Epithelial cell of proximal tubule (primary cell): ENCODE results near the gene MAPRE3. TPM values are rescaled to one million over a fixed set of nuclear protein-coding genes. Genes with fewer than 3 reads are reported as not detected.
"Not testable (repeated sequence)": the region's sequence is repeated elsewhere in the genome, so short reads cannot be mapped to it uniquely, and the experiment has no call there.

Experiments used
- DNase-seq: peaks from one replicate; pipeline ENCODE4 v3.0.0-alpha.2; 2011; ENCODE audit warnings: low read depth
- H3K4me3 ChIP-seq: 2 replicates; pipeline ENCODE4 v1.5.1; 2011; ENCODE audit warnings: low read depth, mild to moderate bottlenecking, low read length
- total RNA-seq: library from RNA; depleted of rRNA; stranded (reverse); fragments of >200 nt; gene quantifications from 2 replicates; pipeline ENCODE4 v1.2.3, GENCODE V29; 2015
- TF ChIP-seq, protein P1 (sequence below): conservative IDR thresholded peaks from 2 replicates; pipeline ENCODE4 v1.5.1; 2012; ENCODE audit warnings: low read depth, mild to moderate bottlenecking, low read length

Gene MAPRE3
- 0.72 and 1.6 TPM in 2 replicates for total RNA-seq

DNA sequence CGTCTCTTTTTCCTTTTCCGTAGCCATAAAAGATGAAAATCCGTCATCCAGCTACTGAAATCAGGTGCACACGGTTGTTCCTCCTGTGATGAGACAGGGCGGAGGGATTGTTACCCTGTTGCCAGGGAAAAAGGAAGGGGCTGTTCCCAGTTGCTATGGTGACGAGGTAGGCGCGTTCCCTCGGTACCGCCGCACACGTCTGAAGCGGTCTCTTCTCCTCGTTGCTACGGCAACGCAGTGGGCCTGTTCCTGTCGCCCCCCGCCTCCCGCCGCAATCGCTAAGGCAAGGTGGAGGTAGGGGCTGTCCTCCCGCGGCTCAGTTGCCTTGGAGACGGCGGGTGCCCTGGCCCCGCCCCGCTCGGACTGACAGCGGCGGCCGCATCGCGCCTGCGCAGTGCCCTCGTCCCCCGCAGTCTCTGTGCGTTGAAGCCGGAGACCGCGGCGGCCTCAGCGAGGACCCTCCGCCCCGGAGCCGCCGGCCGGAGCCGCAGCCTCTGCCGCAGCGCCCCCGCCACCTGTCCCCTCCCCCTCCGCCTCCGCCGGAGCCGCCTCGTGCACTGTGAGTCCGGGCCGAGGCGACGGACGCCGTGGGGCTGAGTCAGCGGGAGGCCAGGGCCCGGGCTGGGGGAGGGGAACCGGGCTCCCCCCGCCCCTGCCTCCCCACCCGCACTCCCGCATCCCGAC is at the start of gene MAPRE3:
Gene MAPRE3 (plus strand): TSS at position 394 of the 684 bp plus-strand sequence. CDS start 51,582 bp downstream, outside the sequence.
- H3K4me3 ChIP-seq = peak within 1 kb of the TSS; percentile 61
- DNase-seq = no peak
- TF ChIP-seq, protein P1, sequence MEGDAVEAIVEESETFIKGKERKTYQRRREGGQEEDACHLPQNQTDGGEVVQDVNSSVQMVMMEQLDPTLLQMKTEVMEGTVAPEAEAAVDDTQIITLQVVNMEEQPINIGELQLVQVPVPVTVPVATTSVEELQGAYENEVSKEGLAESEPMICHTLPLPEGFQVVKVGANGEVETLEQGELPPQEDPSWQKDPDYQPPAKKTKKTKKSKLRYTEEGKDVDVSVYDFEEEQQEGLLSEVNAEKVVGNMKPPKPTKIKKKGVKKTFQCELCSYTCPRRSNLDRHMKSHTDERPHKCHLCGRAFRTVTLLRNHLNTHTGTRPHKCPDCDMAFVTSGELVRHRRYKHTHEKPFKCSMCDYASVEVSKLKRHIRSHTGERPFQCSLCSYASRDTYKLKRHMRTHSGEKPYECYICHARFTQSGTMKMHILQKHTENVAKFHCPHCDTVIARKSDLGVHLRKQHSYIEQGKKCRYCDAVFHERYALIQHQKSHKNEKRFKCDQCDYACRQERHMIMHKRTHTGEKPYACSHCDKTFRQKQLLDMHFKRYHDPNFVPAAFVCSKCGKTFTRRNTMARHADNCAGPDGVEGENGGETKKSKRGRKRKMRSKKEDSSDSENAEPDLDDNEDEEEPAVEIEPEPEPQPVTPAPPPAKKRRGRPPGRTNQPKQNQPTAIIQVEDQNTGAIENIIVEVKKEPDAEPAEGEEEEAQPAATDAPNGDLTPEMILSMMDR = no peak

DNA sequence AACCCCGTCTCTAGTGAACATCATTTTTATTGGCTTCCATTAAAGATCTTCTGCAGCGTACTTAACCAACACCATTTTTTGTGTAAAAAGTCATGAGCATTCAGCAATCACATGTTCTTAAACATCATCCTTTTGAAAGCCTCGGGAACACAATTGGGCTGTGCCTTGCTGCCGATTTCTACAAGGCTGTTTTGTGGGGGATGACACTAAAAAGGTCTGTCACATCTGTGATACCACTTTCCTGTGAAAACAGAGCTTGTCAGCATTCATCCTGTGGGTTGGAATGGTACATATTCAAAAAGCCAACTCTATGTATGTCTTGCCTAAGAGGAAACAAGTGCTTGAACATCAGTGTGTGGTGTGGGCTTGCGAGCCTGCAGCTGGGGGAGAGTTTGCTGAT is 49.1 kb upstream of the MAPRE3 start:
- no peak overlapping the region for H3K4me3 ChIP-seq
- DNase-seq = no peak
- TF ChIP-seq, protein P1 = no peak

DNA sequence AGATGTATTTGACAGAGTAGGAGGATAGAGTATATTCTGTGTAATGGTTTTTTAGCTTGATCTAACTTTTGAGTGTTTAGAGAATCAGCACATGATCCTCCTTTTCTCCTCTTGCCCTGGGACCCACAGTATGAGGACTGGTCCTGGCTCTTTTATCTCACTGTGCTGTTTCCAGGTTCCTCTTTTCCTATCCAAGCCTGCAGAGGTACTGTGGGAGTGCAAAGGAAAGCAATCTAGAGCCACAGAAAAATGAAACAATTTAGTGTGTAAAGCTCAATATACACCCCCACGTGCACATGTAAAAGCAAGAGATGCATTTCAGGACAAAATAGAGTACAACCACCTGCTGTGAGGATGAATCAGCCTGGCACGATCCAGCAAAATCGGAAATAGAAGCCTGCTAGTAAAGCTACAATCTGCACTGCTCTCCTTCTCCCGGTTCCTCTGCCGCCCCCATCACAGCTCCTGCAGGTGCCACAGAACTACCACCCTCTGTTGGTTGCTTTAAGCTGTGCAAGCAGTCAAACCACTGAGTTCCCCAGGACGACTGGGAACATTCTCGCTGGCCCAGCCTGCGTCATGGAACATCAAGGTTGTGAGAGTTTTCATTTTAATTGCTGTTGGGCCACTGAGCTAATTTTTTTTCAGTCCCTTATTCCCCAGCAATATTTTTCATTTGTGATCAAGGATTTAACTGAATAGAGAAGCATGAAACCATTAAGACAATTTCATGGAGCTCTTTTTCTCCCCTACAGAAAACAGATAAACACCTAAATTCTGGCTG is 47.8 kb upstream of the MAPRE3 start:
- no peak overlapping the region for H3K4me3 ChIP-seq
- DNase-seq = no peak
- TF ChIP-seq, protein P1 = peak; percentile 84

DNA sequence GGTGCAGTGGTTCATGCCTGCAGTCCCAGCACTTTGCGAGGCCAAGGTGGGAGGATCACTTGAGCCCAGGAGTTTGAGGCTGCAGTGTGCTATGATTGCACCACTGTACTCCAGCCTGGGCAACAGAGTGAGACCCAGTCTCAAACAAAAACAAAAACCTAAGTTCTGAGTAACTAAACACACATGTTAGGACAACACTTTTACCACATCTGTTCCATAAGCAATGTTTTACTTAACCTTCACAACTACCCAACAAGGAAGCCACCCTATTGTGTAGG is 47.3 kb upstream of the MAPRE3 start:
- not testable (repeated sequence) for H3K4me3 ChIP-seq, DNase-seq

DNA sequence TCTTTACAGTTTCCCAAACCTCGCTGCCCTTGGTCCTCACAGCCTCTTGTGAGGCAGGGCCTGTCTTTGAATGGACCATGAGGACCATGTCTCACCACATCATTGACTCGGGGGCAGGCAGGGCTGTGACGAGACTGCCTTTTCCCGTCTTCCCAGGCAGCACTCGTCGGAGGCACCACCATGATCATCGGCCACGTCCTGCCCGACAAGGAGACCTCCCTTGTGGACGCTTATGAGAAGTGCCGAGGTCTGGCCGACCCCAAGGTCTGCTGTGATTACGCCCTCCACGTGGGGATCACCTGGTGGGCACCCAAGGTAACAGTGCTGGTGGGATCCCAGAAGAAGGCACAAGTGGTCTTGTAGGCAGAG is 45.7 kb upstream of the MAPRE3 start:
- TF ChIP-seq, protein P1 = no peak
- no peak for DNase-seq
- H3K4me3 ChIP-seq = no peak overlapping the region

DNA sequence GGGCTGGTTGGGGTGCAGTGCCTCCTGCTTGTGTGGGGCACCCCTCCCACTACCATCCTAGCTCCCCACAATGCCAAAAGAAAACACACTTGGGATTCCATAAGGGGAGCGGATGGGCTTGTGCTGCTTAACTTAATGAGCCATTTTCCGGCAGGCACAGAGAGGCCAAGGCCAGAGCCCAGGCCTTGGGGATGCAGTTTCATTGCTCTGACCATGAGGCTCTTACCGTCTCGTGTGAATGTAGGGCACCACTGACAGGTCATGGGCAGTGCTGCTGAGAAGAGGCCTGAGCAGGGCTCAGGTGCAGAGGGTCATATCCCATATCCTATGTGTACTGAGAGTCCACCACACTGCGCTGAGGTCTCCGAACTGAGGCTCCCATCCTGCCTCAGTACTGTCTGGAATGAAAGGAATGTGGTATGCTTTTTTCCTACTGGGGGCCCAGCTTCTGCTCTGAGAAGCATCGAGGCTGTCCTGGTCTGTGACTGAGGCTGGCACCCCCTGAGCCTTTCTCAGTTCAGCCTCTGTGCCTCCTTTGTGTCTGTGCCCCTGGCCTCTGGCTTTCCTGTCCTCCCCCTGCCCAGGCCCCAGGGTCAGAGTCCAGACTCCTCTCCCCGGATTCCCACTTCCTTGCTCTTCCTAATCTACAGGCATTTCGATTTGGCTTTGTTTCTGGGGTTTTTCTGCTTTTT is 45.2 kb upstream of the MAPRE3 start:
- DNase-seq = no peak
- TF ChIP-seq, protein P1 = no peak
- H3K4me3 ChIP-seq = no peak overlapping the region

DNA sequence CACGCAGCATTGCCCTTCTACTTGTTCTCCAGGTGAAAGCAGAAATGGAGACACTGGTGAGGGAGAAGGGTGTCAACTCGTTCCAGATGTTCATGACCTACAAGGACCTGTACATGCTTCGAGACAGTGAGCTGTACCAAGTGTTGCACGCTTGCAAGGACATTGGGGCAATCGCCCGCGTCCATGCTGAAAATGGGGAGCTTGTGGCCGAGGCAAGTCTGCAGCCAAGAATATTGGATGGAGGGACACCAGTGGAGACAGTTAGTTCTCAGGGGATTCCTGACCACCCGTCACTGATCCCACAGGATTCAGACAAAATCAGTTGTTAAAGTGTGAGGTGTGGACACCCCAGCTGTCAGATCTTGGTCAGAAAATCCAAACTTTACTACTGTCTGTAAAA is 43.2 kb upstream of the MAPRE3 start:
- TF ChIP-seq, protein P1 = no peak
- no peak for DNase-seq

More for the DNA sequence above, 43.2 kb upstream of the MAPRE3 start:
- H3K4me3 ChIP-seq = no peak overlapping the region
